Stomach (tissue), 9 donors: Measurements from ENCODE around the gene SPRING1. TPM values are rescaled to one million over a fixed set of nuclear protein-coding genes. Genes with fewer than 3 reads are reported as not detected.
"Not testable (repeated sequence)": the region's sequence is repeated elsewhere in the genome, so short reads cannot be mapped to it uniquely, and the experiment has no call there.

Experiments
- DNase-seq, 2 donors: peaks; one replicate each; pipeline versions ENCODE4 v3.0.0 to v3.0.0-alpha.2; 2013 to 2019
- H3K27ac ChIP-seq, 5 donors: fragments of 200-600 bp in 4 of 5; sonication (generic) in 4 of 5; one replicate each; pipeline ENCODE4 v1.5.1; 2013 to 2019; ENCODE audit warnings: mild to moderate bottlenecking in 1 of 5, moderate library complexity in 1 of 5
- H3K27me3 ChIP-seq, 3 donors: fragments of 200-600 bp; sonication (generic); one replicate each; pipeline ENCODE4 v1.5.1; 2017 to 2019; ENCODE audit warnings: mixed run types in 1 of 3
- H3K36me3 ChIP-seq, 4 donors: fragments of 200-600 bp; sonication (generic); 1 replicate in 3 of 4; 2 replicates in 1 of 4; pipeline ENCODE4 v1.5.1; 2016 to 2019
- H3K4me1 ChIP-seq, 4 donors: fragments of 200-600 bp; sonication (generic); one replicate each; pipeline ENCODE4 v1.5.1; 2016 to 2019
- H3K4me3 ChIP-seq, 4 donors: fragments of 200-600 bp; sonication (generic) in 3 of 4; one replicate each; pipeline ENCODE4 v1.5.1; 2016 to 2019; ENCODE audit warnings: mild to moderate bottlenecking in 1 of 4
- H3K9me3 ChIP-seq, 4 donors: fragments of 200-600 bp; sonication (generic); one replicate each; pipeline ENCODE4 v1.5.1; 2016 to 2019
- EP300 ChIP-seq: sonication (generic); formaldehyde crosslinking; IDR thresholded peaks from one replicate; pipeline ENCODE4 v1.6.1; 2017; ENCODE audit warnings: antibody characterized with exemption
- POLR2A ChIP-seq, 4 donors: fragments of 450-650 bp; IDR thresholded peaks; one replicate each; pipeline ENCODE4 v1.6.1; 2016; ENCODE audit warnings: antibody characterized with exemption in 4 of 4, control low read depth in 2 of 4, mild to moderate bottlenecking in 1 of 4, moderate library complexity in 1 of 4
- POLR2AphosphoS5 ChIP-seq, 3 donors: sonication (generic); formaldehyde crosslinking; IDR thresholded peaks; one replicate each; pipeline ENCODE4 v1.6.1; 2016; ENCODE audit warnings: antibody characterized with exemption in 3 of 3
- WGBS, 5 donors: extraction: QIAGEN DNeasy Blood & Tissue Kit in 3 of 5; methylation state at CpG; one replicate each; pipeline versions ENCODE4 v1.1.5 to v1.1.7; 2013 to 2018; 5-methylcytosine and 5-hydroxymethylcytosine counted together
- intact Hi-C: fragments of 100-400 bp; cut with DNase I; formaldehyde crosslinking; loops from one replicate; pipeline ENCODE4 v1.15.1; 2023; ENCODE audit warnings: low total_unique reads
- polyA plus RNA-seq, 3 donors: library from polyadenylated mRNA; stranded (reverse); fragments of 200-250 nt; gene quantifications; one replicate each; pipeline ENCODE4 v1.2.3, GENCODE V29; 2013
- total RNA-seq, 5 donors: library from RNA; depleted of rRNA; stranded (reverse); fragments of >200 nt; gene quantifications; one replicate each; pipeline versions ENCODE4 v1.1.0 to v1.2.3, GENCODE V29; 2014 to 2016
- TF ChIP-seq, protein P1 (sequence below), 7 experiments: fragments of 450-650 bp in 4 of 7; fragments of 200-600 bp in 3 of 7; sonication (generic) in 3 of 7; IDR thresholded peaks; one replicate each; pipeline ENCODE4 v1.5.1; 2016 to 2019; ENCODE audit warnings: antibody characterized with exemption in 7 of 7, control low read depth in 2 of 7, mild to moderate bottlenecking in 1 of 7
- donor health status: healthy with polysubstance abuse.
- donor health status: Bipolar disorder and iron deficiency.
- donor health status: healthy.

Gene SPRING1
- total and polyA plus RNA-seq, 8 donors, result 1.2 to 124 (median 23.4) TPM

DNA sequence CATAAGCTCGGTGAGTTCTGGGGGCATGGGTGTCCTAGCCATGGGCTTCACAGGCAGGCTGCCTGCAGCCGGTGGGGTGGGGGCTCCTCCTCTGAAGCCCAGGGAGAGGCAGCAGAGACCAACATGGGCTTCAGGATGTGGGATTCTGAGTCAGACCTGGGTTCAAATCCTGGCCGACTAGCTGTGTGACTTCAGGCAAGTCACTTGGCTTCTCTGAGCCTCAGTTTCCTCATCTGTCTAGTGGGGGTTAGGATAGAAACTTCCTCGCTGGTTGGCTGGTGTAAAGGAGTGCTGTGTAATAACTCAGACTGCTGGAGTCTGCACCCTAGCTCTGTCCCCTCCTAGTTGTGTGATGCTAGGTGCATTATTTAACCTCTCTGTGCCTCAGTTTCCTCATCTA, 12.4 kb upstream of the SPRING1 start:
- no peaks in the 10 kb centered on the region for H3K27me3 ChIP-seq
- WGBS, 5 donors, result 91 to 100% (median 96%) methylated on average over 1 to 4 of the region's 4 CpGs
- intact Hi-C loops, result no loop called here
- no peaks in the 10 kb centered on the region for H3K36me3 ChIP-seq
- no peak overlapping the region for H3K27ac ChIP-seq
- no peak for DNase-seq
- TF ChIP-seq, protein P1, sequence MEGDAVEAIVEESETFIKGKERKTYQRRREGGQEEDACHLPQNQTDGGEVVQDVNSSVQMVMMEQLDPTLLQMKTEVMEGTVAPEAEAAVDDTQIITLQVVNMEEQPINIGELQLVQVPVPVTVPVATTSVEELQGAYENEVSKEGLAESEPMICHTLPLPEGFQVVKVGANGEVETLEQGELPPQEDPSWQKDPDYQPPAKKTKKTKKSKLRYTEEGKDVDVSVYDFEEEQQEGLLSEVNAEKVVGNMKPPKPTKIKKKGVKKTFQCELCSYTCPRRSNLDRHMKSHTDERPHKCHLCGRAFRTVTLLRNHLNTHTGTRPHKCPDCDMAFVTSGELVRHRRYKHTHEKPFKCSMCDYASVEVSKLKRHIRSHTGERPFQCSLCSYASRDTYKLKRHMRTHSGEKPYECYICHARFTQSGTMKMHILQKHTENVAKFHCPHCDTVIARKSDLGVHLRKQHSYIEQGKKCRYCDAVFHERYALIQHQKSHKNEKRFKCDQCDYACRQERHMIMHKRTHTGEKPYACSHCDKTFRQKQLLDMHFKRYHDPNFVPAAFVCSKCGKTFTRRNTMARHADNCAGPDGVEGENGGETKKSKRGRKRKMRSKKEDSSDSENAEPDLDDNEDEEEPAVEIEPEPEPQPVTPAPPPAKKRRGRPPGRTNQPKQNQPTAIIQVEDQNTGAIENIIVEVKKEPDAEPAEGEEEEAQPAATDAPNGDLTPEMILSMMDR (IDR thresholded peaks at IDR 0.05), result no peak
- no peak for TF ChIP-seq EP300
- TF ChIP-seq POLR2A (IDR thresholded peaks at IDR 0.05), result no peak
- TF ChIP-seq POLR2AphosphoS5 (IDR thresholded peaks at IDR 0.05), result no peak
- H3K9me3 ChIP-seq, result no peaks in the 10 kb centered on the region
- H3K4me3 ChIP-seq, result no peak overlapping the region
- no peaks in the 10 kb centered on the region for H3K4me1 ChIP-seq

DNA sequence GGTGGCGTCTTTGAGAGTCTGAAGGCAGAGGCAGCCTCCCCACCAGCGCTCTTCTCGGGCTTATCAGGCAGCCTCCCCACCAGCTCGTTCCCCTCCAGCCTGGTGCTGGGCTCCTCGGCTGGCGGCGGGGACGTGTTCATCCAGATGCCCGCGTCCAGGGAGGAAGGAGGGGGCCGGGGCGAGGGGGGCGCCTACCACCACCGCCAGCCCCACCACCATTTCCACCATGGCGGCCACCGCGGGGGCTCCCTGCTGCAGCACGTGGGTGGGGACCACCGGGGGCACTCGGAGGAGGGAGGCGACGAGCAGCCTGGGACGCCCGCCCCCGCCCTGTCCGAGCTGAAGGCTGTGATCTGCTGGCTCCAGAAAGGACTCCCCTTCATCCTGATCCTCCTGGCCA, 12.0 kb upstream of the SPRING1 start:
- intact Hi-C loops, result no loop called here
- H3K27ac ChIP-seq, result no peak overlapping the region
- no peaks in the 10 kb centered on the region for H3K4me1 ChIP-seq
- no peaks in the 10 kb centered on the region for H3K36me3 ChIP-seq
- H3K4me3 ChIP-seq, result no peak overlapping the region
- no peaks in the 10 kb centered on the region for H3K9me3 ChIP-seq
- no peaks in the 10 kb centered on the region for H3K27me3 ChIP-seq
- DNase-seq, result no peak
- TF ChIP-seq POLR2AphosphoS5 (IDR thresholded peaks at IDR 0.05) (no peak), POLR2A (IDR thresholded peaks at IDR 0.05) (no peak), EP300 (no peak)
- TF ChIP-seq, protein P1 (IDR thresholded peaks at IDR 0.05), result no peak
- WGBS, 5 donors, result 92 to 97% (median 95%) methylated on average over 17 to 26 of the region's 26 CpGs

DNA sequence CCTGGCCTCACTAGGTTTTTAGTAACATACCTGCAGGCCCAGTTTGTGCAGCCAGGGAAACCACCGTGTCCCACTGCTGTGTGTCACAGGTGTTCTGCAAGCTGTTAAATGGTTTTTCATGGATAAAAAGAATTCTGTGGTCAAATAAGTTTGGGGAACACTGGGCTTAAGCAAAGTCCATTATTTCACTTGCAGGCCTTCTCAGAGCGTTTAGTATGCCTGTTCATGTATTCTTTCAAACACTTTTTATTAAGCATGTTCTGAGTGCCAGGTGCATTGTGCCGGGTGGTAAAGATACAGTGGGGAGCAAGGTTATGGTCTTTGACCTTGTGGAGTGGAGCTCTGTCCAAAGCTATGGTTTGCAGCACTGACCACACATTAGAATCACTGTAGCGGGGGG, 7.7 kb upstream of the SPRING1 start:
- Histone ChIP-seq H3K4me3 (no peak overlapping the region), H3K9me3 (no peaks in the 10 kb centered on the region), H3K27ac (no peak overlapping the region), H3K27me3 (no peaks in the 10 kb centered on the region), H3K4me1 (no peaks in the 10 kb centered on the region), H3K36me3 (no peaks in the 10 kb centered on the region)
- TF ChIP-seq EP300, result no peak
- TF ChIP-seq, protein P1 (IDR thresholded peaks at IDR 0.05), result no peak
- no peak for TF ChIP-seq POLR2AphosphoS5 (IDR thresholded peaks at IDR 0.05)
- TF ChIP-seq POLR2A (IDR thresholded peaks at IDR 0.05), result no peak
- intact Hi-C loops, result no loop called here
- DNase-seq, result no peak
- WGBS, 5 donors, result 91 to 93% (median 93%) methylated on average over 4 of the region's 4 CpGs

DNA sequence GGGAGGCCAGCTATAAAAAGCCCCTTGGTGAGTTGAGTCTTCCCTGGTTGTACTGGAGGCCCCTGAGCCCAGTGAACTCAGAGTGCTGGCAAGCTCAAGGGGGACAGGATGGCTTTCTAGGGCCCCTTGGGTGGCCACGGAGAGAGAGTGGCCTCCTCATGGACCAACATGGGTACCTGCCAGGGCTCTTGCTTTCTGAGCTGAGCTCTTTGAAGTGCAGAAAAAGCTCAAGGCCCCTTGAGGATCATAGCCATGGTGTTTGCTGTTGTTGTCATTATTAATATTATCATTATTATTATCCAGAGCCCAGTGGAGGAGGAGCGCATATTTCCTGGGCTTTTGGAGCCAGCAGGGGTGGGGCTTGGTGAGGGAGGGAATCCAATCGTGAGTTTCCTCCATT, 6.9 kb upstream of the SPRING1 start:
- TF ChIP-seq EP300, result no peak
- TF ChIP-seq, protein P1 (IDR thresholded peaks at IDR 0.05), result no peak
- no peak for TF ChIP-seq POLR2AphosphoS5 (IDR thresholded peaks at IDR 0.05)
- no peak for TF ChIP-seq POLR2A (IDR thresholded peaks at IDR 0.05)
- peak in 1 of 2 donors; percentile 18 for DNase-seq
- intact Hi-C loops, result no loop called here
- no peak overlapping the region for H3K27ac ChIP-seq
- H3K4me1 ChIP-seq, result no peaks in the 10 kb centered on the region
- H3K9me3 ChIP-seq, result no peaks in the 10 kb centered on the region
- no peaks in the 10 kb centered on the region for H3K27me3 ChIP-seq
- WGBS, 5 donors, result 44 to 72% (median 63%) methylated on average over 3 of the region's 3 CpGs
- H3K4me3 ChIP-seq, result no peak overlapping the region
- H3K36me3 ChIP-seq, result no peaks in the 10 kb centered on the region

DNA sequence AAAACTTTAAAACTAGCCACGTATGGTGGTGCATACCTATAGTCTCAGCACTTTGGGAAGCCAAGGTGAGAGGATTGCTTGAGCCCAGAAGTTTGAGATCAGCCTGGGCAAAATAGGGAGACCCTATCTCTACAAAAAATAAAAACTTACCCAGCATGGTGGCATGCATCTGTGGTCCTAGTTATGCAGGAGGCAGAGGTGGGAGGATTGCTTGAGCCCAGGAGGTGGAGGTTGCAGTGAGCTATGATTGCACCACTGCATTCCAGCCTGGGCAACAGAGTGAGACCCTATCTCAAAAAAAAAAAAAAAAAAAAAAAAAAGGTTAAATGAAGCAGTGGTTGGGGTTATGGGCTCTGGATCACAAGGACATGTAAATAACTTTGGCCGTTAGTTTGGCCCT, 4.9 kb upstream of the SPRING1 start:
- H3K27ac ChIP-seq, H3K4me3 ChIP-seq, H3K36me3 ChIP-seq, H3K9me3 ChIP-seq, H3K27me3 ChIP-seq, DNase-seq, H3K4me1 ChIP-seq, intact Hi-C loops: not testable (repeated sequence)
- 64 to 94% (median 78%) methylated on average over 2 of the region's 2 CpGs for WGBS, 5 donors
